KOPT-K1 (cell line): ENCODE measurements around the gene TSPYL1.

Source experiments
- H3K27ac ChIP-seq: fragments of 200-600 bp; sonication (generic); 2 replicates; pipeline ENCODE4 v1.5.1; 2016; ENCODE audit warnings: antibody characterized with exemption, mild to moderate bottlenecking, low read depth, low read length; ENCODE audit not compliant: poor library complexity, severe bottlenecking
- H3K36me3 ChIP-seq: fragments of 200-600 bp; sonication (generic); 2 replicates; pipeline ENCODE4 v1.5.1; 2017; ENCODE audit warnings: antibody characterized with exemption, mild to moderate bottlenecking, low read length, moderate library complexity; ENCODE audit not compliant: insufficient read depth
- H3K9me3 ChIP-seq: fragments of 200-600 bp; sonication (generic); 2 replicates; pipeline ENCODE4 v1.5.1; 2017; ENCODE audit warnings: antibody characterized with exemption, low read length, mild to moderate bottlenecking; ENCODE audit not compliant: insufficient read depth, poor library complexity, severe bottlenecking

The TSPYL1 gene

GRCh38 chr6:116283191-116283590 lies 3.5 kb upstream of the TSPYL1 start:
- Histone ChIP-seq H3K27ac (no peak overlapping the region), H3K36me3 (peaks cover 5% of the 10 kb centered on the region), H3K9me3 (no peaks in the 10 kb centered on the region)

GRCh38 chr6:116282698-116283097 lies 3.0 kb upstream of the TSPYL1 start:
- H3K36me3 ChIP-seq: peaks cover 10% of the 10 kb centered on the region
- H3K27ac ChIP-seq: no peak overlapping the region
- H3K9me3 ChIP-seq: no peaks in the 10 kb centered on the region

GRCh38 chr6:116280933-116281316 lies 1.2 kb upstream of the TSPYL1 start:
- Histone ChIP-seq H3K36me3 (peaks cover 22% of the 10 kb centered on the region), H3K9me3 (no peaks in the 10 kb centered on the region), H3K27ac (no peak overlapping the region)

- Histone ChIP-seq H3K36me3 (peaks cover 27% of the 10 kb centered on the region), H3K27ac (peak overlapping the region; percentile 83), H3K9me3 (no peaks in the 10 kb centered on the region)
Measured at GRCh38 chr6:116280161-116280932, 617 bp upstream of the TSPYL1 start.

- peak overlapping the region; percentile 83 for H3K27ac ChIP-seq
- no peaks in the 10 kb centered on the region for H3K9me3 ChIP-seq
- peaks cover 42% of the 10 kb centered on the region for H3K36me3 ChIP-seq
Measured at GRCh38 chr6:116278854-116279231, 887 bp downstream of the TSPYL1 start.

- Histone ChIP-seq H3K27ac (peak overlapping the region; percentile 83), H3K36me3 (peaks cover 43% of the 10 kb centered on the region), H3K9me3 (no peaks in the 10 kb centered on the region)
Measured at GRCh38 chr6:116278481-116278829, 1.3 kb downstream of the TSPYL1 start.

- H3K9me3 ChIP-seq: no peaks in the 10 kb centered on the region
- no peak overlapping the region for H3K27ac ChIP-seq
- peaks cover 55% of the 10 kb centered on the region for H3K36me3 ChIP-seq
Measured at GRCh38 chr6:116277124-116277523, 2.6 kb downstream of the TSPYL1 start.

- Histone ChIP-seq H3K9me3 (no peaks in the 10 kb centered on the region), H3K27ac (no peak overlapping the region), H3K36me3 (peaks cover 44% of the 10 kb centered on the region)
Measured at GRCh38 chr6:116271149-116271708, 8.5 kb downstream of the TSPYL1 start.

GRCh38 chr6:116268589-116269293 lies 11.0 kb downstream of the TSPYL1 start:
- Histone ChIP-seq H3K36me3 (peaks cover 26% of the 10 kb centered on the region; the same call in 1 of the 2 replicates), H3K9me3 (peaks cover 5% of the 10 kb centered on the region), H3K27ac (no peak overlapping the region)

- H3K9me3 ChIP-seq: peaks cover 12% of the 10 kb centered on the region
- peaks cover 21% of the 10 kb centered on the region; the same call in 1 of the 2 replicates for H3K36me3 ChIP-seq
- no peak overlapping the region for H3K27ac ChIP-seq
Measured at GRCh38 chr6:116267836-116268588, 11.7 kb downstream of the TSPYL1 start.

GRCh38 chr6:116266803-116267202 lies 12.9 kb downstream of the TSPYL1 start:
- H3K27ac ChIP-seq: no peak overlapping the region
- peaks cover 15% of the 10 kb centered on the region for H3K9me3 ChIP-seq
- 0 out of 2 replicates have a peak, but pooled peaks cover 11% of the 10 kb centered on the region for H3K36me3 ChIP-seq

- no peak overlapping the region for H3K27ac ChIP-seq
- 0 out of 2 replicates have a peak, but pooled peaks cover 6% of the 10 kb centered on the region for H3K36me3 ChIP-seq
- H3K9me3 ChIP-seq: peaks cover 15% of the 10 kb centered on the region
Measured at GRCh38 chr6:116265041-116265829, 14.5 kb downstream of the TSPYL1 start.

- H3K27ac ChIP-seq: no peak overlapping the region
- H3K9me3 ChIP-seq: peaks cover 15% of the 10 kb centered on the region
- H3K36me3 ChIP-seq: peaks cover 11% of the 10 kb centered on the region; the same call in 1 of the 2 replicates
Measured at GRCh38 chr6:116263353-116263752, 16.4 kb downstream of the TSPYL1 start.

GRCh38 chr6:116258520-116258919 lies 21.2 kb downstream of the TSPYL1 start:
- Histone ChIP-seq H3K36me3 (peaks cover 5% of the 10 kb centered on the region; the same call in 1 of the 2 replicates), H3K27ac (no peak overlapping the region), H3K9me3 (peaks cover 8% of the 10 kb centered on the region)
